ENCODE data around the gene ZNF184.

The ZNF184 gene

GRCh38 chr6:27414996-27415395 is 57.9 kb downstream of the ZNF184 start:
- no peaks in the 10 kb centered on the region for H3K36me3 ChIP-seq
- H3K9me3 ChIP-seq = no peaks in the 10 kb centered on the region
- no peak overlapping the region for H3K4me3 ChIP-seq (ENCODE audit: low read depth in 1 of 2, low read length in 1 of 2)
- no peaks in the 10 kb centered on the region for H3K4me1 ChIP-seq (ENCODE audit: control insufficient read depth in 1 of 2, insufficient read depth in 1 of 2, low read depth in 1 of 2, low read length in 1 of 2)
- no peak for TF ChIP-seq CTCF (IDR thresholded peaks at IDR 0.05)
- no peaks in the 10 kb centered on the region for H3K27me3 ChIP-seq
- H3K27ac ChIP-seq = no peak overlapping the region

- H3K36me3 ChIP-seq = no peaks in the 10 kb centered on the region
- H3K9me3 ChIP-seq = no peaks in the 10 kb centered on the region
- no peak overlapping the region for H3K4me3 ChIP-seq (ENCODE audit: low read depth in 1 of 2, low read length in 1 of 2)
- H3K27me3 ChIP-seq = no peaks in the 10 kb centered on the region
- H3K4me1 ChIP-seq (ENCODE audit: control insufficient read depth in 1 of 2, insufficient read depth in 1 of 2, low read depth in 1 of 2, low read length in 1 of 2) = no peaks in the 10 kb centered on the region
- H3K27ac ChIP-seq = no peak overlapping the region
- TF ChIP-seq CTCF (IDR thresholded peaks at IDR 0.05) = no peak
Observed at GRCh38 chr6:27414300-27414699, 58.6 kb downstream of the ZNF184 start.

- no peak for TF ChIP-seq CTCF (IDR thresholded peaks at IDR 0.05)
- no peak overlapping the region for H3K27ac ChIP-seq
- H3K4me1 ChIP-seq (ENCODE audit: control insufficient read depth in 1 of 2, insufficient read depth in 1 of 2, low read depth in 1 of 2, low read length in 1 of 2) = no peaks in the 10 kb centered on the region
- H3K27me3 ChIP-seq = no peaks in the 10 kb centered on the region
- H3K36me3 ChIP-seq = no peaks in the 10 kb centered on the region
- H3K4me3 ChIP-seq (ENCODE audit: low read depth in 1 of 2, low read length in 1 of 2) = no peak overlapping the region
- H3K9me3 ChIP-seq = no peaks in the 10 kb centered on the region
Observed at GRCh38 chr6:27407153-27407814, 65.6 kb downstream of the ZNF184 start.

- H3K4me3 ChIP-seq (ENCODE audit: low read depth in 1 of 2, low read length in 1 of 2) = no peak overlapping the region
- no peak overlapping the region for H3K27ac ChIP-seq
- H3K27me3 ChIP-seq = no peaks in the 10 kb centered on the region
- H3K4me1 ChIP-seq (ENCODE audit: control insufficient read depth in 1 of 2, insufficient read depth in 1 of 2, low read depth in 1 of 2, low read length in 1 of 2) = no peaks in the 10 kb centered on the region
- no peak for TF ChIP-seq CTCF (IDR thresholded peaks at IDR 0.05)
- H3K36me3 ChIP-seq = no peaks in the 10 kb centered on the region
- peaks cover 7% of the 10 kb centered on the region for H3K9me3 ChIP-seq
Observed at GRCh38 chr6:27406085-27406484, 66.8 kb downstream of the ZNF184 start.

GRCh38 chr6:27400877-27401642 is 71.8 kb downstream of the ZNF184 start:
- H3K9me3 ChIP-seq = peaks cover 10% of the 10 kb centered on the region
- H3K27ac ChIP-seq = no peak overlapping the region
- H3K36me3 ChIP-seq = no peaks in the 10 kb centered on the region
- H3K27me3 ChIP-seq = no peaks in the 10 kb centered on the region
- TF ChIP-seq CTCF (IDR thresholded peaks at IDR 0.05) = no peak
- no peaks in the 10 kb centered on the region for H3K4me1 ChIP-seq (ENCODE audit: control insufficient read depth in 1 of 2, insufficient read depth in 1 of 2, low read depth in 1 of 2, low read length in 1 of 2)
- H3K4me3 ChIP-seq (ENCODE audit: low read depth in 1 of 2, low read length in 1 of 2) = no peak overlapping the region

Measured in neutrophil (primary cell).